Activated CD4-positive, alpha-beta T cell treated with anti-CD3 and anti-CD28 coated beads, Interleukin-2, amount 10 ng/mL, durations not matched to agents 24 days and 14 days (primary cell): Measurements from ENCODE around the gene RNF25. TPM values are rescaled to one million over a fixed set of nuclear protein-coding genes. Genes with fewer than 3 reads are reported as not detected.
"Not testable (repeated sequence)": the region's sequence is repeated elsewhere in the genome, so short reads cannot be mapped to it uniquely, and the experiment has no call there.

Experiments used
- DNase-seq: peaks from one replicate; pipeline ENCODE4 v3.0.0; 2022
- H3K27ac Mint-ChIP-seq: one replicate; pipeline ENCODE4 v1.8.0; 2022; ENCODE audit warnings: mild to moderate bottlenecking, mixed read lengths
- H3K27me3 Mint-ChIP-seq: one replicate; pipeline ENCODE4 v1.8.0; 2022; ENCODE audit warnings: mixed read lengths
- H3K36me3 Mint-ChIP-seq: one replicate; pipeline ENCODE4 v1.8.0; 2022; ENCODE audit warnings: low read depth, mild to moderate bottlenecking, mixed read lengths
- H3K4me1 Mint-ChIP-seq: one replicate; pipeline ENCODE4 v1.8.0; 2021; ENCODE audit warnings: mixed read lengths
- H3K4me3 Mint-ChIP-seq: one replicate; pipeline ENCODE4 v1.8.0; 2022; ENCODE audit warnings: mild to moderate bottlenecking, moderate library complexity, mixed read lengths
- H3K9me3 Mint-ChIP-seq: one replicate; pipeline ENCODE4 v1.8.0; 2021; ENCODE audit warnings: mixed read lengths
- intact Hi-C: fragments of 100-400 bp; cut with micrococcal nuclease; formaldehyde crosslinking; loops from one replicate; pipeline ENCODE4 v1.15.1; 2023
- total RNA-seq: library from RNA; stranded (reverse); gene quantifications from 2 replicates; pipeline ENCODE4 v1.2.3, GENCODE V29; 2022

RNF25 gene
- total RNA-seq, 1 donor from 2014 or later: 28.8 TPM

DNA sequence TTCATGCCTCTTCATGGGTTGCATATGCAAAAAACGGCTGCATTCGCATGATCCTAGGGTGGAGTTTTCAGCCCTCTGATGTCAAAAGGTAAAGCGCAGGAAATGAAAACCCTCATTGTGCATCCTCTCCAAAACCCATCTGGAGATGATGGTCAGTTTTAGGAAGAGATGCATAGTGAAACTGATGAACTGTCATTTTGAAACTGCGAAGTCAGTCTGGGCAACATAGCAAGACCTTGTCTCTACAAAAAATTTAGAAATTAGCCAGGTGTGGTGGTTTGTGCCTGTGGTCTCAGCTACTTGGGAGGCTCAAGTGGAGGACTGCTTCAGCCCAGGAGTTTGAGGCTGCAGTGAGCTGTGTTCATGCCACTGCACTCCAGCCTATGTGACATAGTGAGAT, 36.3 kb upstream of the RNF25 start:
- no peak for DNase-seq
- Mint-ChIP-seq H3K27me3 (peaks cover 3% of the 10 kb centered on the region), H3K9me3 (no peaks in the 10 kb centered on the region), H3K36me3 (no peaks in the 10 kb centered on the region), H3K27ac (no peak overlapping the region), H3K4me1 (peaks cover 11% of the 10 kb centered on the region), H3K4me3 (no peak overlapping the region)
- intact Hi-C loops: no loop called here

DNA sequence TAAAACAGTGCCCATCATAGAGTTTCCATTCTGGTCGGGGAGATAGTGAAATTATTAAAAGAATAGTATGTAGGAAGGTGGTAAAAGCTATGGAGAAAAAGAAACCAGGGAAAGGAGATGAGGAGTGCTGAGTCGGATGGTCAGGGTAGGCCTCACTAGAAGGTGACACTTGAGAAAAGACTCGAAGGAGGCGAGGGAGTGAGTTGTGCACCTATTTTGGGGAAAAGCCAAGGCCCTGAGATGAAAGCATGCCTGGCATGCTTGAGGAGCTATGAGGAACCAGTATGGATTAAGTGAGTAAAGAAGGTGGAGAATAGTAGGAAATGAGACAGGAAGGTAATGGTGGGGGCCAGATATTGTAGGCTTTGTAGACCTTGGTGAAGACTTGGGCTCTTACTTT, 31.5 kb upstream of the RNF25 start:
- H3K4me3 Mint-ChIP-seq: no peak overlapping the region
- H3K9me3 Mint-ChIP-seq: no peaks in the 10 kb centered on the region
- intact Hi-C loops: no loop called here
- no peak for DNase-seq
- H3K27me3 Mint-ChIP-seq: peaks cover 3% of the 10 kb centered on the region
- H3K27ac Mint-ChIP-seq: no peak overlapping the region
- H3K36me3 Mint-ChIP-seq: no peaks in the 10 kb centered on the region
- H3K4me1 Mint-ChIP-seq: peaks cover 2% of the 10 kb centered on the region

DNA sequence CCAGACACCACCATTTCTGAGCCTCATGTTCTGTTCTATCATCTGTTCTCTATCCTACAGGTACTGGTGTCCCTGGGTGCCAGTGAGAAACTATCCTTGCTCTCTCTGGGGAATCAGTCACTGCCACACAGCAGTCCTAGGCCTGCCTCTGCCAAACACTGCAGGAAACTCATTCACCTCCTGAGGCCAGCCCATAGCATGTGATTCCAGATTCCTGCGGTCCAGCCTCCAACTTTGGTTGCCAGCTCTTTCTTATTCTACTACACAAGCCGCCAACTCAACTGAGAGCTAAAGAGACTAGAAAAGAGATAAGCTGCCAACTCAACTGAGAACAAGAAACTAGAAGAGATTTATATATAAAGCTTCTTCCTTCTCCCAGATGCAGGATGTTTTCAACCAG, 30.0 kb upstream of the RNF25 start:
- Mint-ChIP-seq H3K27ac (no peak overlapping the region), H3K4me3 (no peak overlapping the region)

DNA sequence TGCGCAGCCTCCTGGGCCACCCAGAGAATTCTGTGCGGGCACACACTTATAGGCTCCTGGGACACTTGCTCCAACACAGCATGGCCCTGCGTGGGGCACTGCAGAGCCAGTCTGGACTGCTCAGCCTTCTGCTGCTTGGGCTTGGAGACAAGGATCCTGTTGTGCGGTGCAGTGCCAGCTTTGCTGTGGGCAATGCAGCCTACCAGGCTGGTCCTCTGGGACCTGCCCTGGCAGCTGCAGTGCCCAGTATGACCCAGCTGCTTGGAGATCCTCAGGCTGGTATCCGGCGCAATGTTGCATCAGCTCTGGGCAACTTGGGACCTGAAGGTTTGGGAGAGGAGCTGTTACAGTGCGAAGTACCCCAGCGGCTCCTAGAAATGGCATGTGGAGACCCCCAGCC, 27.1 kb upstream of the RNF25 start:
- Mint-ChIP-seq H3K9me3 (no peaks in the 10 kb centered on the region), H3K27me3 (no peaks in the 10 kb centered on the region), H3K4me1 (no peaks in the 10 kb centered on the region), H3K4me3 (no peak overlapping the region), H3K36me3 (peaks cover under 1% of the 10 kb centered on the region), H3K27ac (no peak overlapping the region)
- intact Hi-C loops: no loop called here
- no peak for DNase-seq

More for the DNA sequence above, 30.0 kb upstream of the RNF25 start:
- DNase-seq: no peak
- no peaks in the 10 kb centered on the region for H3K9me3 Mint-ChIP-seq
- intact Hi-C loops: no loop called here
- H3K4me1 Mint-ChIP-seq: no peaks in the 10 kb centered on the region
- no peaks in the 10 kb centered on the region for H3K36me3 Mint-ChIP-seq
- H3K27me3 Mint-ChIP-seq: no peaks in the 10 kb centered on the region

DNA sequence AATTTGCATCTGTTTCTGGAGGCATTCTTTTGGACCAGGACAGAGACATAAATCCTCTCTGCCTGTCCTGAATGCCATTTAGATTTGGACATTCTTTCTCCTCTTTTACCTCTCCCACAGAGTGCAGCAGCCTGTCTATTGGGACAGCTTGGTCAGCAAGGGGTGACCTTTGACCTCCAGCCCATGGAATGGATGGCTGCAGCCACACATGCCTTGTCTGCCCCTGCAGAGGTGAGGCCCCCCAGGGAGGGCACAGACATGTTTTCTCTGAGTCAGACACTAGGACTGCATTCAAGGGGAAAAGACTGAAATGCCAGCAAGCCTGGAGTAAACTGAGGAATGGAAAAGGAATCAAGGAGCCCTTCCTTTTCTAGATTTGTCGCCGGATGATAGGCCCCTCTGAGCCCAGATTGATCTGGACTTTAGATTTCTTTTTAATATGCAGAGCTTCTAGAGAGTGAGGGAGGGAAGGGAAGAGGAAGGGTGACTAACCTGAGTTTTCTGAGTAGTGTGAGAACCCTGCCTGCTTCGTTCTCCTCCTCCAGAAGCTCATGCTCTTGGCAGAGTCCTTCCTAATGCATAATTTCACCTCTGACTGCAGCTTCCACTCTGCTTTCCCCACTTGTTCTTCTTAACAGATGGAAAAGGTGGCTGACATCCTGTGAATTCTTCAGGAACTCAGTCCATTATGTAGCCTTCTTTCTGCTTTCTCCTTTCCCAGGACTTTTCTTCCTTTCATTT, 22.8 kb upstream of the RNF25 start:
- Mint-ChIP-seq H3K36me3 (peaks cover 5% of the 10 kb centered on the region), H3K4me1 (no peaks in the 10 kb centered on the region), H3K9me3 (no peaks in the 10 kb centered on the region), H3K4me3 (no peak overlapping the region), H3K27me3 (no peaks in the 10 kb centered on the region), H3K27ac (no peak overlapping the region)
- intact Hi-C loops: no loop called here
- DNase-seq: no peak

DNA sequence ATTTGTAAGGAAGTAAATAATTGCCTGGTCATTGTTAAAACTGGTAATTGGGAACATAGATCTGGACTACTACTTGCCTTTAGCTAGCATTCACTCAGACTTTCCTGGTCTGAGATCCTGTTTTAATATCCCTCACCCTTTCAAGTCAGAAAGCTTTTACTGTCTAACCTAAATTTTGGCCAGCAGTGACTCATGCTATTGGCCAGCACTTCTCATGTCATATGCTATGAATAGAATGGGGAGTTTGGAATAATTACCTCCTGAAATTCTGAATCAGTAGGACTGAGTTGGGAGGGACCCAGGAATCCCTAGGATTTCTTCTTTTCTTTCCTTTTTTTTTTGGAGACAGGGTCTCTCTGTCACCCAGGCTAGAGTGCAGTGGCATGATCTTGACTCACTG, 19.4 kb upstream of the RNF25 start:
- intact Hi-C loops: no loop called here
- H3K27me3 Mint-ChIP-seq: no peaks in the 10 kb centered on the region
- H3K9me3 Mint-ChIP-seq: no peaks in the 10 kb centered on the region
- H3K4me3 Mint-ChIP-seq: no peak overlapping the region
- H3K27ac Mint-ChIP-seq: no peak overlapping the region
- H3K4me1 Mint-ChIP-seq: no peaks in the 10 kb centered on the region
- DNase-seq: no peak
- H3K36me3 Mint-ChIP-seq: peaks cover 7% of the 10 kb centered on the region

DNA sequence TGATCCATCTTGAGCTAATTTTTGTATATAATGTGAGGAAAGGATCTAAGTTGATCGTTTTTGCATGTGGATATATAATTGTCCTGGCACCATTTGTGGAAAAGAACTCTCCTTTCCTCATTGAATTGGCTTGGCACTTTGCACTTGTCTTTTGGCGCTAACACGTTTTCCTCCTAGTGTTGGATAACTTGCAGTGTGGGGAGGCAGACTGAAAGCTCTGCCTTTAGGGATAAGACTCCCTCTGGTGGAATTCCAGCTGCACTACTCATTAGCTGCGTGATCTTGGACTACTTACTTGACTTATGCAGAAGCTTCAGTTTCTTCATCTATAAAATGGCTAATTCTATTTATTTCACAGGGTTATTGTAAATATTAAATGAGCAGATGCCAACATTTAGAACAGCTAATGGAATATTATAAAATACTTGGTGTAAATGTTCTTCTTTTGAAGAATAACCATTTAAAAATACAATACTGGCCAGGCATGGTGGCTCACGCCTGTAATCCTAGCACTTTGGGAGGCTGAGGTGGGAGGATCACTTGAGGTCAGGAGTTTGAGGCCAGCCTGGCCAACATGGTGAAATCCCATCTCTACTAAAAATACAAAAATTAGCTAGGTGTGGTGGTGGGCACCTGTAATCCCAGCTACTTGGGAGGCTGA, 15.7 kb upstream of the RNF25 start:
- H3K9me3 Mint-ChIP-seq, intact Hi-C loops, H3K36me3 Mint-ChIP-seq, H3K27ac Mint-ChIP-seq, H3K4me3 Mint-ChIP-seq, H3K4me1 Mint-ChIP-seq, H3K27me3 Mint-ChIP-seq: not testable (repeated sequence)
- peak; percentile 80 for DNase-seq

DNA sequence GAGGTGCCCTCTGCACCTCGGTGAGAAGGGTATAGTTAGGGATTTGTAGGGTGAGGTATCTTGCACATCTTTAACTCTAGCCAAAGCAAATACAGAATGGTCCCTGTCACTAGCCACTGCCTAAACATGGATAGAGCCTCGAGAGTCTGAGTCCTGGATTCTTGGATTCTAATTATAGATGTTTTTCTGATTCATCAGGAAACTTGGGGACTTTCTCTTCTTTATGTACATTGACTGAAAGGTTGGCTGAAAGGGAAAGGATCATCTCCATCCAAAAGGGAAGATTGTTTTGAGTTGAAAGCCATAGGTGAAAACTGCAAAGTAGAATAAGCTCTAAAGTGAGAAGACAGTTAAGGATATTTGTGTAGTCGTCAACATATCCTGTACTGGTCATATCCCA, 8.3 kb upstream of the RNF25 start:
- no peaks in the 10 kb centered on the region for H3K27me3 Mint-ChIP-seq
- peaks cover 5% of the 10 kb centered on the region for H3K36me3 Mint-ChIP-seq
- no peak overlapping the region for H3K4me3 Mint-ChIP-seq
- no peak for DNase-seq
- no peak overlapping the region for H3K27ac Mint-ChIP-seq
- peaks cover 2% of the 10 kb centered on the region for H3K4me1 Mint-ChIP-seq
- no peaks in the 10 kb centered on the region for H3K9me3 Mint-ChIP-seq
- intact Hi-C loops: no loop called here

GRCh38 chr2:218679119-218679518, 7.3 kb upstream of the RNF25 start:
- Mint-ChIP-seq H3K27ac (no peak overlapping the region), H3K4me1 (peaks cover 2% of the 10 kb centered on the region), H3K9me3 (no peaks in the 10 kb centered on the region), H3K27me3 (no peaks in the 10 kb centered on the region), H3K4me3 (no peak overlapping the region), H3K36me3 (peaks cover 5% of the 10 kb centered on the region)
- DNase-seq: no peak
- intact Hi-C loops: no loop called here

DNA sequence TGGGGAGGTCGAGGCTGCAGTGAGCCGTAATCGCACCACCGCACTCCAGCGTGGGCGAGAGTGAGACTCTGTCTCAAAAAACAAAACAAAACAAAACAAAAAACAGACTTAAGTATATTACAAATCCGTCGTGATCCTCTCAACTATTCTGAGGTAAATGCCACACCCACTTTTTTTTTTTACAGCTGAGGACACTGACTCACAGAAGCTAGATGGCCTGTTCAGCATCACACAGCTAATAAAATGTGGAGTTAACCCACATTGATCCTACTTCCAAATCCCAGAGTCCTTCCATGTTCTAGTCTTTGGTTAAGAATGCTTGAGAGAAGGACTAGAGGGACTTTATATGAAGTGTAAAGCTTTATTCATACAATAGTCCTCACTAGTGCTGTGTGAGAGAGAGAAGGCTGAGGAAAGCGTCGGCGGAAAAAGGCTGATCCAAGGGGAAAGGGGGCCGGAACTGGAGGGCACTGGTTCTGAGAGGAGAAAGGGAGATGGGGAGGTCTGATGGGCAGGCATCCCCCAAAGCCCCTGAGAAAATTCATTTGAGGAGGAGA, 627 bp downstream of the RNF25 start:
- Mint-ChIP-seq H3K36me3 (peaks cover 11% of the 10 kb centered on the region), H3K4me3 (peak overlapping the region; percentile 97), H3K9me3 (no peaks in the 10 kb centered on the region), H3K27me3 (no peaks in the 10 kb centered on the region), H3K27ac (peak overlapping the region; percentile 94), H3K4me1 (peaks cover 20% of the 10 kb centered on the region)
- intact Hi-C loops: loop anchor here (1.0 to 5.0 kb wide), 5 partner anchors 12 to 274 kb away; partner anchors contain the start of genes BCS1L, CNOT9, CTDSP1 and USP37
- DNase-seq: no peak

DNA sequence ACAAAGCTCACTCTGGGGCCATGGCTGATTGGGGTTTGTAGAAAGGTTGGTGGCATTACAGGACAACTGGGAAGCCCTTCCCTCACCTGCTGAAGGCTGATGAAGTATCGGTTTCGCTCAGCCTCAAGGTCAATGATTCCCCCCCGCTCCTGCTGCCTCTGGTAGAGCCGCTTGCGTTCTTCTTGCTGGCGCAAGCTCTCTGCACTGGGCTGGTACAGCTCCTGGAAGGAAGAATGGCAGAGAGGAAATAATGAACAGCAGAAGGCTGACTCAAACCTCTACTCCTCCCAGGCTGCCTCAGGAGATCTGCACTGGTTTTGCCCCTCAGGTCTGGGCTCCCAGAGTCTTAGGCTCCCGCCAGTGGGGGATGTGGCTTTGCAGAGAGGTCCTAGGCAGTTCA, 7.1 kb downstream of the RNF25 start:
- intact Hi-C loops: no loop called here
- Mint-ChIP-seq H3K27ac (no peak overlapping the region), H3K4me3 (no peak overlapping the region), H3K9me3 (no peaks in the 10 kb centered on the region), H3K4me1 (peaks cover 13% of the 10 kb centered on the region), H3K36me3 (peaks cover 50% of the 10 kb centered on the region), H3K27me3 (no peaks in the 10 kb centered on the region)
- no peak for DNase-seq

DNA sequence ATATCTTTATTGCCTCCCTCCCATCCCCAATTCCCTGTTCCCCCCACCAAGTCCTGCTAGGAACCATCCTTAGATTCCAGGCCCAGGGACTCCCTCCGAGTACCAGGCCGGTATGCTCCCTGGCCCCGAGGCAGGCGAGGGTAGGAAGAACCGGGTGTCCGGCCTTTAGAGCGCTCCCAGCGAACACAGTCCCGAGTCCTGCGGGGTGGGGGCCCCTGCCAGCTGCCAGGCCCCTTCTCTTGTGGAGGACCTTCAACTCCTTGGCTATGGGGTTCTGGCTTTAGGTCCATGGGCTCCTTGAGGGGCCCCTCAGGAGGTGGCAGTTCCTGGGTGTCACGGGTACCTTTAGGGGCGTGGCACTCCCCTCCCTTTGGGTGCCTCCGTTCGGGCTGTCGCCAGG, 7.9 kb downstream of the RNF25 start:
- Mint-ChIP-seq H3K9me3 (no peaks in the 10 kb centered on the region), H3K4me3 (no peak overlapping the region), H3K36me3 (peaks cover 55% of the 10 kb centered on the region), H3K27me3 (no peaks in the 10 kb centered on the region), H3K4me1 (peaks cover 13% of the 10 kb centered on the region), H3K27ac (no peak overlapping the region)
- intact Hi-C loops: no loop called here
- DNase-seq: no peak

DNA sequence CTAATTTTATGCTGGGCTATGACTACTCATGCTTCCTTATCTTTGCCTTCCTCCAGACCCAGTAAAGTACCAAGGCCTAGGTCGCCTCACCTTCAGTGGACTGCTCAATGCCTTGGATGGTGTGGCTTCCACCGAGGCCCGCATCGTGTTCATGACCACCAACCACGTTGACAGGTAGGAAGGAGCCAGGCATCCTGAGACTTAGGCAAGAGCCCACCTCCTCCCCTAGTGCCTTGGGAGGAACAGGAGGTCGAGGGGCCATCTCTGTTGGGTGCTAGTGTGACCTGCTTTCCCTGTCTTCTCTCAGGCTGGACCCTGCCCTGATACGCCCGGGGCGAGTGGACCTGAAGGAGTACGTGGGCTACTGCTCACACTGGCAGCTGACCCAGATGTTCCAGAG, 9.0 kb downstream of the RNF25 start:
- Mint-ChIP-seq H3K27ac (no peak overlapping the region), H3K27me3 (no peaks in the 10 kb centered on the region), H3K4me1 (peaks cover 21% of the 10 kb centered on the region), H3K4me3 (no peak overlapping the region), H3K36me3 (peaks cover 59% of the 10 kb centered on the region), H3K9me3 (no peaks in the 10 kb centered on the region)
- no peak for DNase-seq
- intact Hi-C loops: no loop called here

GRCh38 chr2:218662377-218662776, 9.4 kb downstream of the RNF25 start:
- H3K27me3 Mint-ChIP-seq: no peaks in the 10 kb centered on the region
- peaks cover 25% of the 10 kb centered on the region for H3K4me1 Mint-ChIP-seq
- H3K9me3 Mint-ChIP-seq: no peaks in the 10 kb centered on the region
- DNase-seq: no peak
- intact Hi-C loops: no loop called here
- H3K27ac Mint-ChIP-seq: no peak overlapping the region
- peaks cover 60% of the 10 kb centered on the region for H3K36me3 Mint-ChIP-seq
- no peak overlapping the region for H3K4me3 Mint-ChIP-seq
